Thyroid gland (tissue), 4 donors: ENCODE measurements around the gene S100A2. TPM values are rescaled to one million over a fixed set of nuclear protein-coding genes. Genes with fewer than 3 reads are reported as not detected.

Experiments
- DNase-seq, 2 donors: peaks; one replicate each; pipeline ENCODE4 v3.0.0-alpha.2; 2019
- H3K27ac ChIP-seq, 3 donors: fragments of 200-600 bp; sonication (generic); 1 replicate in 2 of 3; 2 replicates in 1 of 3; pipeline ENCODE4 v1.5.1; 2016 to 2019; ENCODE audit warnings: mild to moderate bottlenecking in 1 of 3, moderate library complexity in 1 of 3
- H3K27me3 ChIP-seq: fragments of 200-600 bp; sonication (generic); one replicate; pipeline ENCODE4 v1.5.1; 2019
- H3K36me3 ChIP-seq, 2 donors: fragments of 200-600 bp; sonication (generic); one replicate each; pipeline ENCODE4 v1.5.1; 2016 to 2019
- H3K4me1 ChIP-seq, 2 donors: fragments of 200-600 bp; sonication (generic); one replicate each; pipeline ENCODE4 v1.5.1; 2017 to 2019
- H3K4me3 ChIP-seq, 3 donors: fragments of 200-600 bp; sonication (generic); replicated peaks in 1 of 3; 1 replicate in 2 of 3; 2 replicates in 1 of 3; pipeline ENCODE4 v1.5.1; 2016; ENCODE audit warnings: mild to moderate bottlenecking in 1 of 3
- H3K9me3 ChIP-seq: fragments of 200-600 bp; sonication (generic); one replicate; pipeline ENCODE4 v1.5.1; 2017
- CTCF ChIP-seq, 6 experiments: fragments of 200-600 bp in 3 of 6; fragments of 450-650 bp in 3 of 6; sonication (generic) in 3 of 6; IDR thresholded peaks; one replicate each; pipeline ENCODE4 v1.5.1; 2016 to 2019; ENCODE audit warnings: antibody characterized with exemption in 6 of 6, mild to moderate bottlenecking in 2 of 6, inconsistent platforms in 1 of 6, moderate library complexity in 1 of 6
- POLR2A ChIP-seq, 2 donors: fragments of 450-650 bp; IDR thresholded peaks; one replicate each; pipeline ENCODE4 v1.6.1; 2017; ENCODE audit warnings: antibody characterized with exemption in 2 of 2, mild to moderate bottlenecking in 2 of 2, moderate library complexity in 1 of 2
- WGBS, 2 donors: methylation state at CpG; one replicate each; pipeline ENCODE4 v1.1.5; 2017; 5-methylcytosine and 5-hydroxymethylcytosine counted together
- intact Hi-C: fragments of 100-400 bp; cut with DNase I; formaldehyde crosslinking; loops from one replicate; pipeline ENCODE4 v1.15.1; 2023
- total RNA-seq, 4 donors: library from RNA; depleted of rRNA; stranded (reverse); fragments of >200 nt; gene quantifications; one replicate each; pipeline ENCODE4 v1.2.3, GENCODE V29; 2016

S100A2 gene
- total RNA-seq, 4 donors from 2014 or later, result 2.6 to 10.1 (median 5.9) TPM

- DNase-seq, result no peak
- Histone ChIP-seq H3K36me3 (peaks cover 14% of the 10 kb centered on the region in 2 donors), H3K27ac (peak overlapping the region in 2 of 3 donors; percentile 73 to 78), H3K27me3 (no peaks in the 10 kb centered on the region), H3K4me3 (no peak overlapping the region), H3K4me1 (peaks cover 58 to 71% of the 10 kb centered on the region in 2 donors), H3K9me3 (no peaks in the 10 kb centered on the region)
- 51 to 83% methylated on average over 2 of the region's 7 CpGs for WGBS, 2 donors
- intact Hi-C loops, result loop anchor here (5.0 kb wide), 1 partner anchor 34 kb away; no protein-coding TSS in a partner anchor
- TF ChIP-seq CTCF (IDR thresholded peaks at IDR 0.05), result no peak
- TF ChIP-seq POLR2A (IDR thresholded peaks at IDR 0.05), result no peak
These were observed 45.2 kb upstream of the S100A2 start for GRCh38 chr1:153610811-153611301.

GRCh38 chr1:153610334-153610733 lies 44.7 kb upstream of the S100A2 start:
- peaks cover 14% of the 10 kb centered on the region in 2 donors for H3K36me3 ChIP-seq
- H3K4me1 ChIP-seq, result peaks cover 53 to 66% of the 10 kb centered on the region in 2 donors
- no peaks in the 10 kb centered on the region for H3K9me3 ChIP-seq
- intact Hi-C loops, result loop anchor here (5.0 kb wide), 1 partner anchor 33 kb away; no protein-coding TSS in a partner anchor
- H3K27ac ChIP-seq, result peak overlapping the region in 2 of 3 donors; percentile 73 to 78
- no peak for DNase-seq
- no peak overlapping the region for H3K4me3 ChIP-seq
- H3K27me3 ChIP-seq, result no peaks in the 10 kb centered on the region
- 45 to 54% methylated on average over 3 to 4 of the region's 4 CpGs for WGBS, 2 donors
- no peak for TF ChIP-seq CTCF (IDR thresholded peaks at IDR 0.05)

- H3K27ac ChIP-seq, result peak overlapping the region; percentile 48 to 78 (median 73)
- no peaks in the 10 kb centered on the region for H3K27me3 ChIP-seq
- peaks cover 14% of the 10 kb centered on the region in 2 donors for H3K36me3 ChIP-seq
- peaks cover 46 to 58% of the 10 kb centered on the region in 2 donors for H3K4me1 ChIP-seq
- no peak overlapping the region for H3K4me3 ChIP-seq
- no peak for DNase-seq
- TF ChIP-seq CTCF (IDR thresholded peaks at IDR 0.05), result no peak
- no peak for TF ChIP-seq POLR2A (IDR thresholded peaks at IDR 0.05)
- WGBS, 2 donors, result 77 to 79% methylated on average over 6 of the region's 6 CpGs
- intact Hi-C loops, result no loop called here
- no peaks in the 10 kb centered on the region for H3K9me3 ChIP-seq
These were observed 43.9 kb upstream of the S100A2 start for GRCh38 chr1:153609585-153609907.

- DNase-seq, result peak; percentile 53 to 54
- Histone ChIP-seq H3K36me3 (peaks cover 14% of the 10 kb centered on the region in 2 donors), H3K4me3 (peak overlapping the region in 1 of 3 donors; percentile 19), H3K4me1 (peaks cover 43 to 52% of the 10 kb centered on the region in 2 donors), H3K27me3 (no peaks in the 10 kb centered on the region), H3K9me3 (no peaks in the 10 kb centered on the region), H3K27ac (peak overlapping the region; percentile 48 to 78 (median 73))
- no peak for TF ChIP-seq CTCF (IDR thresholded peaks at IDR 0.05)
- peak in 1 of 2 donors; percentile 38 for TF ChIP-seq POLR2A (IDR thresholded peaks at IDR 0.05)
- 61 to 69% methylated on average over 16 to 19 of the region's 19 CpGs for WGBS, 2 donors
- intact Hi-C loops, result no loop called here
These were observed 43.3 kb upstream of the S100A2 start for GRCh38 chr1:153608742-153609584.
